H1 (cell line): Measurements from ENCODE around the gene STK26. TPM values are rescaled to one million over a fixed set of nuclear protein-coding genes. Genes with fewer than 3 reads are reported as not detected.

Experiments used
- CHD1 ChIP-seq: IDR thresholded peaks from 2 replicates; pipeline ENCODE4 v1.6.1; 2012; ENCODE audit warnings: low read depth, low read length, improper control_type of control experiment
- SIN3A ChIP-seq, 2 experiments: IDR thresholded peaks in 1 of 2; conservative IDR thresholded peaks in 1 of 2; 2 replicates each; pipeline ENCODE4 v1.6.1; 2011 to 2012; ENCODE audit warnings: low read length in 2 of 2, improper control_type of control experiment in 1 of 2, low read depth in 1 of 2, mild to moderate bottlenecking in 1 of 2
- TAF1 ChIP-seq: IDR thresholded peaks from 2 replicates; pipeline ENCODE4 v1.6.1; 2011; ENCODE audit warnings: mild to moderate bottlenecking, low read depth, low read length
- TBP ChIP-seq: IDR thresholded peaks from 2 replicates; pipeline ENCODE4 v1.6.1; 2011; ENCODE audit warnings: low read depth, low read length, improper control_type of control experiment
- polyA plus RNA-seq, 7 experiments: library from polyadenylated mRNA; depleted of rRNA in 3 of 7; stranded (reverse) in 5 of 7; unstranded in 2 of 7; fragments of >200 nt in 5 of 7; fragments of 200-250 nt in 2 of 7; gene quantifications; 1 replicate in 5 of 7; 2 replicates in 1 of 7; 4 replicates in 1 of 7; pipeline versions ENCODE4 v1.2.1 to v1.2.3, GENCODE V29; 2011 to 2013; ENCODE audit warnings: missing spikeins in 2 of 7, mixed read lengths in 2 of 7
- total RNA-seq: library from RNA; stranded (reverse); fragmentation: NEBNext Ultra II Directional; extraction: Animal tissue kit (Norgen Biotek cat#: 25700); gene quantifications from 2 replicates; pipeline ENCODE4 v1.2.1, GENCODE V29; 2021

STK26 gene
- total and polyA plus RNA-seq, 2 of the 8 experiments (the other 6 are each of a cell fraction or from before 2014, with no cell fraction given), result 24.2 to 98.2 TPM

GRCh38 chrX:132059973-132060540 lies 37.0 kb downstream of the STK26 start (continued):
- TF ChIP-seq TBP (no peak), SIN3A (conservative IDR thresholded peaks at IDR 0.05 in 1 of 2, IDR thresholded peaks at IDR 0.05 in 1 of 2; ENCODE audit: low read depth in 1 of 2, low read length in 2 of 2) (no peak), CHD1 (no peak), TAF1 (no peak)
